ENCODE data around the gene HELQ. TPM values are rescaled to one million over a fixed set of nuclear protein-coding genes. Genes with fewer than 3 reads are reported as not detected.

The HELQ gene
- total and polyA plus RNA-seq, 9 of the 15 experiments (the other 6 are each of a cell fraction or from before 2014, with no cell fraction given), result 3.5 to 15.2 (median 11.9) TPM

DNA sequence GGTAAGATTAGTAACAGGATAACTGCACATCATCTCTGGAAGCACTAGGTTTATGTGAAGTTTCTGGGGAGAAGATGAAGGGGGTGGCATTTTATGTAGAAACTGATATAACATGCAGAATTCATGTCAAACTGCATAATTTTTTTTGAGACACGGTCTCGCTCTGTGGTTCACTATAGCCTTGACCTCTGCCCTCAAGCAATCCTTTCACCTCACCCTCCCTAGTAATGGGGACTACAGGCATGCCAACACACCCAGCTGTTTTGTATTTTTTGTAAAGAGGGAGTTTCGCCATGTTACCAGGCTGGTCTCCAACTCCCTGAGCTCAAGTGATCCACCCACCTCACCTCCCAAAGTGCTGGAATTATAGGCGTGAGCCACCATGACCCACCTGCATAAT lies 17.8 kb upstream of the HELQ start (continued):
- TF ChIP-seq ZNF239 (CRISPR knock-in tag; IDR thresholded peaks at IDR 0.05) (no peak), TCF7 (IDR thresholded peaks at IDR 0.05; ENCODE audit: borderline replicate concordance) (no peak), ZKSCAN1 (IDR thresholded peaks at IDR 0.05; ENCODE audit: low read depth, low read length) (no peak), RBFOX2 (IDR thresholded peaks at IDR 0.05; ENCODE audit: low read depth, low read length) (no peak), IRF2 (CRISPR knock-in tag; IDR thresholded peaks at IDR 0.05) (no peak), MYNN (IDR thresholded peaks at IDR 0.05) (no peak), MYNN (CRISPR knock-in tag; IDR thresholded peaks at IDR 0.05) (no peak), TBP (optimal IDR thresholded peaks at IDR 0.05; ENCODE audit: low read depth, low read length) (no peak)
- TF ChIP-seq, protein P1, sequence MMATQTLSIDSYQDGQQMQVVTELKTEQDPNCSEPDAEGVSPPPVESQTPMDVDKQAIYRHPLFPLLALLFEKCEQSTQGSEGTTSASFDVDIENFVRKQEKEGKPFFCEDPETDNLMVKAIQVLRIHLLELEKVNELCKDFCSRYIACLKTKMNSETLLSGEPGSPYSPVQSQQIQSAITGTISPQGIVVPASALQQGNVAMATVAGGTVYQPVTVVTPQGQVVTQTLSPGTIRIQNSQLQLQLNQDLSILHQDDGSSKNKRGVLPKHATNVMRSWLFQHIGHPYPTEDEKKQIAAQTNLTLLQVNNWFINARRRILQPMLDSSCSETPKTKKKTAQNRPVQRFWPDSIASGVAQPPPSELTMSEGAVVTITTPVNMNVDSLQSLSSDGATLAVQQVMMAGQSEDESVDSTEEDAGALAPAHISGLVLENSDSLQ (IDR thresholded peaks at IDR 0.05), result no peak
- TF ChIP-seq, protein P2, sequence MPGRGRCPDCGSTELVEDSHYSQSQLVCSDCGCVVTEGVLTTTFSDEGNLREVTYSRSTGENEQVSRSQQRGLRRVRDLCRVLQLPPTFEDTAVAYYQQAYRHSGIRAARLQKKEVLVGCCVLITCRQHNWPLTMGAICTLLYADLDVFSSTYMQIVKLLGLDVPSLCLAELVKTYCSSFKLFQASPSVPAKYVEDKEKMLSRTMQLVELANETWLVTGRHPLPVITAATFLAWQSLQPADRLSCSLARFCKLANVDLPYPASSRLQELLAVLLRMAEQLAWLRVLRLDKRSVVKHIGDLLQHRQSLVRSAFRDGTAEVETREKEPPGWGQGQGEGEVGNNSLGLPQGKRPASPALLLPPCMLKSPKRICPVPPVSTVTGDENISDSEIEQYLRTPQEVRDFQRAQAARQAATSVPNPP (IDR thresholded peaks at IDR 0.05; ENCODE audit: borderline replicate concordance, insufficient read depth, insufficient read length), result no peak
- TF ChIP-seq, protein P3, sequence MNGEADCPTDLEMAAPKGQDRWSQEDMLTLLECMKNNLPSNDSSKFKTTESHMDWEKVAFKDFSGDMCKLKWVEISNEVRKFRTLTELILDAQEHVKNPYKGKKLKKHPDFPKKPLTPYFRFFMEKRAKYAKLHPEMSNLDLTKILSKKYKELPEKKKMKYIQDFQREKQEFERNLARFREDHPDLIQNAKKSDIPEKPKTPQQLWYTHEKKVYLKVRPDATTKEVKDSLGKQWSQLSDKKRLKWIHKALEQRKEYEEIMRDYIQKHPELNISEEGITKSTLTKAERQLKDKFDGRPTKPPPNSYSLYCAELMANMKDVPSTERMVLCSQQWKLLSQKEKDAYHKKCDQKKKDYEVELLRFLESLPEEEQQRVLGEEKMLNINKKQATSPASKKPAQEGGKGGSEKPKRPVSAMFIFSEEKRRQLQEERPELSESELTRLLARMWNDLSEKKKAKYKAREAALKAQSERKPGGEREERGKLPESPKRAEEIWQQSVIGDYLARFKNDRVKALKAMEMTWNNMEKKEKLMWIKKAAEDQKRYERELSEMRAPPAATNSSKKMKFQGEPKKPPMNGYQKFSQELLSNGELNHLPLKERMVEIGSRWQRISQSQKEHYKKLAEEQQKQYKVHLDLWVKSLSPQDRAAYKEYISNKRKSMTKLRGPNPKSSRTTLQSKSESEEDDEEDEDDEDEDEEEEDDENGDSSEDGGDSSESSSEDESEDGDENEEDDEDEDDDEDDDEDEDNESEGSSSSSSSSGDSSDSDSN (IDR thresholded peaks at IDR 0.05; ENCODE audit: borderline replicate concordance in 1 of 2, low read depth in 2 of 2, low read length in 2 of 2), result no peak

Data from K562 (cell line).